Prostate gland (tissue), 2 donors: ENCODE measurements around the gene ABL2.

Source experiments
- POLR2A ChIP-seq: fragments of 450-650 bp; IDR thresholded peaks from one replicate; pipeline ENCODE4 v1.6.1; 2016; ENCODE audit warnings: antibody characterized with exemption, mild to moderate bottlenecking
- TF ChIP-seq, protein P1 (sequence below), 4 experiments: fragments of 200-600 bp in 2 of 4; fragments of 450-650 bp in 2 of 4; sonication (generic) in 2 of 4; IDR thresholded peaks; 1 replicate in 3 of 4; 2 replicates in 1 of 4; pipeline ENCODE4 v1.5.1; 2016 to 2019; ENCODE audit warnings: antibody characterized with exemption in 4 of 4, mild to moderate bottlenecking in 2 of 4, moderate library complexity in 2 of 4

DNA sequence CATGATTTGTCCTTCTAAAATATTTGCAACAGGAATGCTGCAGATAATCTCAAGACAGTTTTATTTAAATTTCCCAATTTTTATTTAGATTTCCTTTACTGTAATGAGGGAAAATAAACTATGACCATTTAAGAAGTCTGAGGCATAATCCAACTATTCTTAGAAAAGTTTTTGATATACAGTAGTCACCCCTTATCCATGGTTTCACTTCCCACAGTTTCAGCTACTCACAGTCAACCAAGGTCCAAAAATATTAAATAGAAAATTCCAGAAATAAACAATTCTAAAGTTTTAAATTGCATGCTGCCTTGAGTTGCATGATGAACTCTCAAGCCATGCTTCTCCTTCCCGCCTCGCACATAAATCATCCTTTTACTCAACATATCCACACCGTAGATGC, 114.3 kb downstream of the ABL2 start:
- TF ChIP-seq, protein P1, sequence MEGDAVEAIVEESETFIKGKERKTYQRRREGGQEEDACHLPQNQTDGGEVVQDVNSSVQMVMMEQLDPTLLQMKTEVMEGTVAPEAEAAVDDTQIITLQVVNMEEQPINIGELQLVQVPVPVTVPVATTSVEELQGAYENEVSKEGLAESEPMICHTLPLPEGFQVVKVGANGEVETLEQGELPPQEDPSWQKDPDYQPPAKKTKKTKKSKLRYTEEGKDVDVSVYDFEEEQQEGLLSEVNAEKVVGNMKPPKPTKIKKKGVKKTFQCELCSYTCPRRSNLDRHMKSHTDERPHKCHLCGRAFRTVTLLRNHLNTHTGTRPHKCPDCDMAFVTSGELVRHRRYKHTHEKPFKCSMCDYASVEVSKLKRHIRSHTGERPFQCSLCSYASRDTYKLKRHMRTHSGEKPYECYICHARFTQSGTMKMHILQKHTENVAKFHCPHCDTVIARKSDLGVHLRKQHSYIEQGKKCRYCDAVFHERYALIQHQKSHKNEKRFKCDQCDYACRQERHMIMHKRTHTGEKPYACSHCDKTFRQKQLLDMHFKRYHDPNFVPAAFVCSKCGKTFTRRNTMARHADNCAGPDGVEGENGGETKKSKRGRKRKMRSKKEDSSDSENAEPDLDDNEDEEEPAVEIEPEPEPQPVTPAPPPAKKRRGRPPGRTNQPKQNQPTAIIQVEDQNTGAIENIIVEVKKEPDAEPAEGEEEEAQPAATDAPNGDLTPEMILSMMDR (IDR thresholded peaks at IDR 0.05) = no peak
- no peak for TF ChIP-seq POLR2A
